Thyroid gland (tissue), 4 donors: Measurements from ENCODE around the gene MAX. TPM values are rescaled to one million over a fixed set of nuclear protein-coding genes. Genes with fewer than 3 reads are reported as not detected.

ENCODE experiments used
- DNase-seq, 2 donors: peaks; one replicate each; pipeline ENCODE4 v3.0.0-alpha.2; 2019
- H3K27ac ChIP-seq, 3 donors: fragments of 200-600 bp; sonication (generic); 1 replicate in 2 of 3; 2 replicates in 1 of 3; pipeline ENCODE4 v1.5.1; 2016 to 2019; ENCODE audit warnings: mild to moderate bottlenecking in 1 of 3, moderate library complexity in 1 of 3
- H3K27me3 ChIP-seq: fragments of 200-600 bp; sonication (generic); one replicate; pipeline ENCODE4 v1.5.1; 2019
- H3K36me3 ChIP-seq, 2 donors: fragments of 200-600 bp; sonication (generic); one replicate each; pipeline ENCODE4 v1.5.1; 2016 to 2019
- H3K4me1 ChIP-seq, 2 donors: fragments of 200-600 bp; sonication (generic); one replicate each; pipeline ENCODE4 v1.5.1; 2017 to 2019
- H3K4me3 ChIP-seq, 3 donors: fragments of 200-600 bp; sonication (generic); replicated peaks in 1 of 3; 1 replicate in 2 of 3; 2 replicates in 1 of 3; pipeline ENCODE4 v1.5.1; 2016; ENCODE audit warnings: mild to moderate bottlenecking in 1 of 3
- H3K9me3 ChIP-seq: fragments of 200-600 bp; sonication (generic); one replicate; pipeline ENCODE4 v1.5.1; 2017
- POLR2A ChIP-seq, 2 donors: fragments of 450-650 bp; IDR thresholded peaks; one replicate each; pipeline ENCODE4 v1.6.1; 2017; ENCODE audit warnings: antibody characterized with exemption in 2 of 2, mild to moderate bottlenecking in 2 of 2, moderate library complexity in 1 of 2
- WGBS, 2 donors: methylation state at CpG; one replicate each; pipeline ENCODE4 v1.1.5; 2017; 5-methylcytosine and 5-hydroxymethylcytosine counted together
- intact Hi-C: fragments of 100-400 bp; cut with DNase I; formaldehyde crosslinking; loops from one replicate; pipeline ENCODE4 v1.15.1; 2023
- total RNA-seq, 4 donors: library from RNA; depleted of rRNA; stranded (reverse); fragments of >200 nt; gene quantifications; one replicate each; pipeline ENCODE4 v1.2.3, GENCODE V29; 2016
- TF ChIP-seq, protein P1 (sequence below), 6 experiments: fragments of 200-600 bp in 3 of 6; fragments of 450-650 bp in 3 of 6; sonication (generic) in 3 of 6; IDR thresholded peaks; one replicate each; pipeline ENCODE4 v1.5.1; 2016 to 2019; ENCODE audit warnings: antibody characterized with exemption in 6 of 6, mild to moderate bottlenecking in 2 of 6, inconsistent platforms in 1 of 6, moderate library complexity in 1 of 6

Gene MAX
- total RNA-seq, 4 donors from 2014 or later: 56.7 to 71.4 (median 63.3) TPM

DNA sequence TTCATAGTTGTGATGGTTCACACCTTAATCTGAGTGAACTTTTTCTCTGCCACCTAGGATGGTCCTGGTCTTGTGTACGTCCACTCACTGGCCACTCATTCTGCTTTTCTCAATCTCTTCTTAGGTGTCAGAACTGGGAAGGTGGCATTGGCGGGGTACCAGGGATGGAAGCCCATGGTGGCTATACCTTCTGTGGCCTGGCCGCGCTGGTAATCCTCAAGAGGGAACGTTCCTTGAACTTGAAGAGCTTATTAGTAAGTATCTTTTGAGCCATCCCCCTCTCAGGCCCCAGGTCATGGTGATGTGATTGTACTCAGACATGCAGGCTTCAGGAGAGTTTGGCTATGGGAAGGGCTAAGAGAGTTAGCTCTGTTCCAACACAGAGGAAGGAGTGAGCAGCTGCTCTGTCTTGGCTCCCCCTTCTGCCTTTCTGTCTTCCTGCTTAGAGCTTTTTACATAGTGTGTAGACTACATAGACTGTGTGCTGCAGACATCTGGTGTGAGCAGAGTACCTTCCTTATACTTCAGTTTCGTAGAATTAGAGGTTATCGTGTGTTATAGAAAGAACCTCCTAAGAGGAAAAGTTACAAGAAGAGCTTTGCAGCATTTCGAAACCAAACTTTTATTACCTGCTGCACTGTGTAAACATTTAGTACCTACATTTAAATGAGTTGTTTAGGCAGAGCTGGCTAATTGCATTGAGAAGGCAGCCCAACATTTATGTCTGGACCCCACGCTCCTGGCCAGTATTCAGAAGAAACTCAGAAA, 61.5 kb downstream of the MAX start:
- 94 to 97% methylated on average over 9 of the region's 9 CpGs for WGBS, 2 donors
- H3K4me3 ChIP-seq: no peak overlapping the region
- intact Hi-C loops: no loop called here
- peaks cover 6 to 17% of the 10 kb centered on the region in 2 donors for H3K36me3 ChIP-seq
- TF ChIP-seq POLR2A (IDR thresholded peaks at IDR 0.05): no peak
- TF ChIP-seq, protein P1, sequence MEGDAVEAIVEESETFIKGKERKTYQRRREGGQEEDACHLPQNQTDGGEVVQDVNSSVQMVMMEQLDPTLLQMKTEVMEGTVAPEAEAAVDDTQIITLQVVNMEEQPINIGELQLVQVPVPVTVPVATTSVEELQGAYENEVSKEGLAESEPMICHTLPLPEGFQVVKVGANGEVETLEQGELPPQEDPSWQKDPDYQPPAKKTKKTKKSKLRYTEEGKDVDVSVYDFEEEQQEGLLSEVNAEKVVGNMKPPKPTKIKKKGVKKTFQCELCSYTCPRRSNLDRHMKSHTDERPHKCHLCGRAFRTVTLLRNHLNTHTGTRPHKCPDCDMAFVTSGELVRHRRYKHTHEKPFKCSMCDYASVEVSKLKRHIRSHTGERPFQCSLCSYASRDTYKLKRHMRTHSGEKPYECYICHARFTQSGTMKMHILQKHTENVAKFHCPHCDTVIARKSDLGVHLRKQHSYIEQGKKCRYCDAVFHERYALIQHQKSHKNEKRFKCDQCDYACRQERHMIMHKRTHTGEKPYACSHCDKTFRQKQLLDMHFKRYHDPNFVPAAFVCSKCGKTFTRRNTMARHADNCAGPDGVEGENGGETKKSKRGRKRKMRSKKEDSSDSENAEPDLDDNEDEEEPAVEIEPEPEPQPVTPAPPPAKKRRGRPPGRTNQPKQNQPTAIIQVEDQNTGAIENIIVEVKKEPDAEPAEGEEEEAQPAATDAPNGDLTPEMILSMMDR (IDR thresholded peaks at IDR 0.05): no peak
- DNase-seq: no peak
- H3K9me3 ChIP-seq: no peaks in the 10 kb centered on the region
- no peaks in the 10 kb centered on the region for H3K27me3 ChIP-seq
- H3K4me1 ChIP-seq: peaks cover 0 to 3% of the 10 kb centered on the region in 2 donors
- H3K27ac ChIP-seq: no peak overlapping the region

DNA sequence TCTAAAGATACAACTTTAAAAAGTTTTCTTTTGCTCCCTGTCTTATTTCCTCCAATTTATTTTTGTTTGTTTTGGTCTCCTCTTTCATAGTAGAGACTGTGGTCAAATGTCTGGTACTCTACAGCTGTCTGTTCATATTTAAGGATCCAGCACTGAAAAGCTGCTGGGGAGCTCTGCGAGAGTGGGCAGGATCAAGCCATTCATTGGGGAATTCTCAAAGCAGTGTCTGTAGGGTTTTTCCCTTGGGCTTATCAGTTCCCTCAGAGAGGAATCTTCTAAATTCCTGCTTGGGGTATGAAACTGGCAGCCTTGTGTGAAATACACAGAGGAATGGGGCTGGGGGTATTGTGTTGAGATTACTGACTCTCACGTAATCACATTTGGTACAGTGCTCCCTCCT, 63.4 kb downstream of the MAX start:
- H3K4me3 ChIP-seq: no peak overlapping the region
- 85 to 92% methylated on average over 2 of the region's 2 CpGs for WGBS, 2 donors

DNA sequence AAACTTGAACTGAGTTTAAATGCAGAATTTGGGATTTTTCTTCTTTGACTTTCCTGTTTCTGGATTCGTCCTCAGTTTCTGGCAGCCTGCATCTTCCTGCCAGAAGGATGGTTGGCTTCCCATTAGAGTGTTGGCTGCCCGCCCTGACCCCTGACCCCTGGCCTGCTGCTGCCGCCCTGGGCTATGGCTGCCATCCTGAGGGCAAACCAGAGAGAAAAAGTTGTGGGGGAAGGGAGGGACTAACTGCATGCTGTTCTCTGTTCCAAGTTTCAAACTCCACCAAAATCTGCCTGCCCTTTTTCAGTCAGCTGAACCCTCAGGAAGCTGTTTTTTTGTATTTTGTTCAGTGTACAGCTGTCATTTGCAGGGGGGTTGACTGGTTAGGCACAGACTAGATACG, 67.3 kb downstream of the MAX start:
- H3K4me1 ChIP-seq: peaks cover 0 to 11% of the 10 kb centered on the region in 2 donors
- H3K9me3 ChIP-seq: no peaks in the 10 kb centered on the region
- DNase-seq: peak; percentile 19 to 40
- H3K27me3 ChIP-seq: no peaks in the 10 kb centered on the region
- H3K36me3 ChIP-seq: peaks cover 8 to 9% of the 10 kb centered on the region in 2 donors
- intact Hi-C loops: no loop called here
- H3K27ac ChIP-seq: no peak overlapping the region
- H3K4me3 ChIP-seq: no peak overlapping the region
- WGBS, 2 donors: 58 to 71% methylated on average over 4 of the region's 4 CpGs
- TF ChIP-seq, protein P1 (IDR thresholded peaks at IDR 0.05): no peak
- no peak for TF ChIP-seq POLR2A (IDR thresholded peaks at IDR 0.05)

More for the DNA sequence above, 63.4 kb downstream of the MAX start:
- Histone ChIP-seq H3K4me1 (peaks cover 0 to 11% of the 10 kb centered on the region in 2 donors), H3K36me3 (peaks cover 6 to 8% of the 10 kb centered on the region in 2 donors), H3K27ac (no peak overlapping the region), H3K9me3 (no peaks in the 10 kb centered on the region), H3K27me3 (no peaks in the 10 kb centered on the region)
- TF ChIP-seq POLR2A (IDR thresholded peaks at IDR 0.05): no peak
- TF ChIP-seq, protein P1 (IDR thresholded peaks at IDR 0.05): no peak
- intact Hi-C loops: no loop called here
- DNase-seq: no peak

- Histone ChIP-seq H3K27me3 (no peaks in the 10 kb centered on the region), H3K4me3 (no peak overlapping the region), H3K4me1 (peaks cover 0 to 11% of the 10 kb centered on the region in 2 donors), H3K36me3 (peaks cover 8 to 13% of the 10 kb centered on the region in 2 donors), H3K9me3 (no peaks in the 10 kb centered on the region), H3K27ac (no peak overlapping the region)
- DNase-seq: no peak
- intact Hi-C loops: no loop called here
- TF ChIP-seq POLR2A (IDR thresholded peaks at IDR 0.05): no peak
- TF ChIP-seq, protein P1 (IDR thresholded peaks at IDR 0.05): no peak
- WGBS, 2 donors: 81 to 88% methylated on average over 4 of the region's 4 CpGs
These were observed 68.3 kb downstream of the MAX start for GRCh38 chr14:65034021-65034420.

DNA sequence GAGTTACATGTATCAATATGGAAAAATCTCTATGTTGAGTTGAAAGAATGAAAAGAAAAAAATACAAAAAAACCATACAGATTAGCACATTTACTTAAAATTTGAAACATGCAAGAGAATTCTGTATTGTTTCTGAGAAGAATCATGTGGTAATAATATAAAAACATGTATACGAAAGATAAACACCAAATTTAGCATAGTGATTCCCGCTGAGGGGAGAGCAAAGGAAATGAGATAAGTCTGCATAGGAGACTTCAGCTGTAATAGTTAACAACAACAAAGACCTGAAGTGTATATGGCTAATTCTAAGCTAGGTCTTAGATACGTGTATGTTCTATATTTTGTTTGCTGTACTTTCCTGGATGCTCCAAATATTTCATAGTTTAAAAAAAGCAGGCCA, 69.1 kb downstream of the MAX start:
- Histone ChIP-seq H3K4me3 (no peak overlapping the region), H3K9me3 (no peaks in the 10 kb centered on the region), H3K36me3 (peaks cover 8 to 15% of the 10 kb centered on the region in 2 donors), H3K27ac (no peak overlapping the region), H3K27me3 (no peaks in the 10 kb centered on the region), H3K4me1 (peaks cover 0 to 11% of the 10 kb centered on the region in 2 donors)
- no peak for DNase-seq
- TF ChIP-seq POLR2A (IDR thresholded peaks at IDR 0.05): no peak
- TF ChIP-seq, protein P1 (IDR thresholded peaks at IDR 0.05): no peak
- WGBS, 2 donors: 87 to 94% methylated on average over 3 of the region's 3 CpGs
- intact Hi-C loops: no loop called here
